Stimulated activated CD8-positive, alpha-beta memory T cell treated with anti-CD3 and anti-CD28 coated beads, Interleukin-7, amount 100 ng/mL, for 4 hours (primary cell): ENCODE data around the gene ZNF598.
"Not testable (repeated sequence)": the region's sequence is repeated elsewhere in the genome, so short reads cannot be mapped to it uniquely, and the experiment has no call there.

ENCODE experiments used
- DNase-seq, 2 donors: peaks; one replicate each; pipeline ENCODE4 v3.0.0-alpha.2; 2020; ENCODE audit warnings: low read depth in 2 of 2

Gene ZNF598

DNA sequence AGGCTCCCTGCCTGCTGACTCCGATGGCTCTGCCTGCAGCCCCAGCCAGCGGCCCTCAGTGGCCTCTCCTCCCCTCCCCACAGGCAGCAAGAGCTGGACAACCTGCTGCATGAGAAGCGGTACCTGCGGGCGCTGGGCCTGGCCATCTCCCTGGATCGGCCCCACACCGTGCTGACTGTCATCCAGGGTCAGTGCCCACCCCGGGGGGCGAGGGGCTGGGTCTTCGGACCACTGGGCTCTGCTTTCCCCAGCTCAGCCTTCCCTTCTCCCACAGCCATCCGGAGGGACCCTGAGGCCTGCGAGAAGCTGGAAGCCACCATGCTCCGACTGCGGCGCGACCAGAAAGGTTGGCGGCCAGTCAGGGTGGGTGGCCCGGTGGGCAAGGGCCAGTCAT, 31.7 kb downstream of the ZNF598 start:
- no peak for DNase-seq

GRCh38 chr16:1976951-1977874, 32.4 kb downstream of the ZNF598 start:
- DNase-seq, result no peak

- no peak for DNase-seq
These were observed 33.5 kb downstream of the ZNF598 start for GRCh38 chr16:1976216-1976520.

GRCh38 chr16:1975432-1976215, 34.0 kb downstream of the ZNF598 start:
- no peak for DNase-seq

DNA sequence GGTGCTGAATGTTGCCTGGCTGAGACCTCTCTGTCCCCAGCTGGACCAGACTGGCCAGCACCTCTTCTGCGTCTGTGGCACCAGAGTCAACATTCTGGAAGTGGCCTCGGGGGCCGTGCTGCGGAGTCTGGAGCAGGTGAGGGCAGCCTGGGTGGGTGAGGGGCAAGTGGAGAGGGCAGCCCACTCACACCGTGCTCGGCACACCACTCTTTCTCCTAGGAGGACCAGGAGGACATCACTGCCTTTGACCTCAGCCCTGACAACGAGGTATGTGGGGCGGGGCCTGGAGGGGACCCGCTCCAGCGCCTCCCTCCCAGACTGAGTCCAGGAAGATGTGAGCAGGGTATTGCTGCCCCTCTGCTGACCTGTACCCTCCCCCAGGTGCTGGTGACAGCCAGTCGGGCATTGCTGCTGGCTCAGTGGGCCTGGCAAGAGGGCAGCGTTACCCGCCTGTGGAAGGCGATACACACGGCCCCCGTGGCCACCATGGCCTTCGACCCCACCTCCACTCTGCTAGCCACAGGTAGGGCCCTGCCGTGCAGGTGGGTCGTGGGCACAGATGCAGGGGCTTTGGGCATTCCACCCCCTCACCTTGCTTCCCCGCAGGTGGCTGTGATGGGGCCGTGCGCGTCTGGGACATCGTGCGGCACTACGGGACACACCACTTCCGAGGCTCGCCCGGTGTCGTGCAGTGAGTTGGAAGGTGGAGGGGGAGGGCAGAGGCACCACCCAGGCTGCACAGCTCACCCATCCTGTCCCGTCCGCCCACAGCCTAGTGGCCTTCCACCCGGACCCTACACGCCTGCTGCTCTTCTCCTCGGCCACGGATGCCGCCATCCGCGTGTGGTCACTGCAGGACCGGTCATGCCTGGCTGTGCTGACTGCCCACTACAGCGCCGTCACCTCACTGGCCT, 35.2 kb downstream of the ZNF598 start:
- no peak for DNase-seq

DNA sequence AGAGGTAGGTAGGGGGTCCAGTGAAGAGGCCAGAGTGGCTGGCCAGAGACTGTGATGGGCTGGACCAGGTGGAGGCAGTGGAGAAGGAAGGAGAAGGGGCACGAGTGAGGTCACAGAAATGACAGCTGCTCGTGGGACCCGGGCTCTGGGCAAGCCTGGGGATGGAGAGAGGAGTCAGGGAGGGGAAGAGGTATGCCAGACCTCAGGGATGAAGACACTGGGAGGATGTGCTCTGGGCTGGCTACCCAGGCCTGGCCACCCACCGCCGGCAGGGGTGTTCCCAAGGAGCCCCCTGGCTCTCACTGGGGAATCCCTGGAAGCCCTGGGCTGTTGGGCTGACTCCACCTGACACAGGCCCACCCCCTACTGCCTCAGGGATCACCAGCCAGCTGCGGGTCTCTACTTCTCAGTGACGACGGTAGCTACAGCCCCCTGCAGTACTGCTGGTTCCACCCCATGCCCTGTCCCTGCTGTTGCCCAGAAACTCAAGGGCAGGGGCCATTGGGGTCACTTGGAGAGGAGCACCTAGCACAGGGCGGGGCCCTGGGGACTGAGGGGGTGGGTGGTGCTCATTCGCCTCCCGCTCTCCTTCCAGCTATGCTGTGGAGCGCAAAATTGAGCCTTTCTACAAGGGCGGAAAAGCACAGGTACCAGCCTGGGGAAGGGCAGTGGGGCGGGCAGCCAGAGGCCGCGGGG, 36.0 kb downstream of the ZNF598 start:
- no peak for DNase-seq

GRCh38 chr16:1972490-1972877, 37.1 kb downstream of the ZNF598 start:
- no peak for DNase-seq

DNA sequence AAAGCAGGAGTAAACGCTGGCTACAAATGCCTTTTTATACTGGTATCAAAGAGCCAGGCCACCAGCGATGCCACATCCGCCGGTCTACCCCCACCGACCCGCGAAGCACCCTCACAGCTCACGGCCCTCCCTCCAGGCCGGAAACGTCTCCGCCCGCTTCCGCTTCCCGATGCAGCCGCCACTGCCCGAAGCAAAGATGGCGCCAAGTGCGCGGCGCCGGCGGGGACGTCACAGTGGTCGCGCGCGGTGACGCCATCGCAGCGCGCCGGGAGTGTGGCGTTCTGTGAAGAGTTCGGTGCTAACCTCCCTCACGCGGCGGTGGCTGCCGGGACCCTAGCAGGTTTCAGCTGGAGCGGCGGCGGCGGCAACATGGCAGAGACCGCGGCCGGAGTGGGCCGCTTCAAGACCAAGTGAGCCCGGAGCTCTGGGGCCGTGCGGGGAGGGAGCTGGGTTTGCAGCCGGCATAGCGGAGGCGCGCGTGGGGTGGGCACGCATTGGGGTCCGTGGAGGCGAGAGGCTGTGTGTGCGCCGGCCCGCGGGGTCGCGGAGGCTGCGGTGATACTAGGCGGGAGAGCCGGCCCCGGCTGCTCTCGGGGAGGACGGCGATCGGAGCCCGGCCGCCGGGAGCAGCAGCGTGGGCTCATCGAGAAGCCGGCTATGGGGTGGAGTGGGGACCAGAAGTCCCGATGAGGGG, 37.7 kb downstream of the ZNF598 start, which contains the start of gene TBL3:
TSS of gene TBL3 (plus strand) at position 258 of the 694 bp plus-strand sequence. CDS start at position 370, 112 bp downstream.
- DNase-seq, result peak; percentile 92 to 97

GRCh38 chr16:1968146-1968953, 41.3 kb downstream of the ZNF598 start:
- no peak for DNase-seq

- DNase-seq, result no peak
These were observed 43.2 kb downstream of the ZNF598 start, which contains the start of gene RNF151 for GRCh38 chr16:1966460-1966859. TSS of gene RNF151 (plus strand) at chr16:1966856. CDS start at chr16:1966882, 26 bp downstream.

GRCh38 chr16:1965396-1966001, 44.1 kb downstream of the ZNF598 start:
- DNase-seq, result no peak

DNA sequence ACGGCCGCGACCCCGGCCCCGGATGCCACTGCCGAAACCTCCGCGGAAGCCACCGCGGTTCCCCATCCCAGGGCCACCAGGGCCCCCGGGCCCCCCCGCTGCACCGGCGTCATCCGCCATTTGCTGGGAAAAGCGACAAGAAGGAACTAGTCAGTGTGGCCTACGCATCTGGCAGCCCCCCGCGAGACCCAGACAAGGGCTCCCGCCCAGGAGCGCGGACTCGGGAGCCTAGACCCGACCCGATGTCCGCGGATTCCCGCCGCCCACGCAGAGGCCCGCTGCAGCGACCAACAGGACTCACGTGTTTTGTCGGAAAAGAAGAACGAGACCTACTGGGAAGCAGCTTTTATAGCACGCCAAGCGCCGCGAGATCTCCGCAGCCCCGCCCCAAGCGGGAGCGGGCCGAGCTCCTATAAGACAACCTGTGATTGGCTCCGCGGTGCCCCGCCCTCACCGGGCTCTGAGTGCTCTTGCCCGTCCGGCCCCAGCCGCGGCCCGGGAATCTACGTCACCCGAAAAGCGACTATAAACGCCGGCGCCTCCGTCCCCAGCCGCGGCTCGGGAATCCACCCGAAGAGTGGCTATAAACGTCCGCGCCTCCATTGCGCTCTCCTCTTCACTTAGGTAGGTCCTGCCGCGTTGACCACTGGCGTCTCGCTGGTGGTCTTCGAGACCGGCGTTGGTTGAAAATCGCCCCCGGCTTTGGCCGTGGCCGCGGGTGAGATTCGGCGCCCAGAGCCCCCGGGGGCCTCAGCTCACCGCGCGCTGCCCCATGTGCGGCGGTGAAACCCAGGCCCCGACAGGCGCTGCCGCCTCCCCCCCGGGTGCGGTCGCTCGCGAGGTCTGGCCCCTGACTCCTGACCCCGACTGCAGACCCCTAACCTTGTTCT, 44.9 kb downstream of the ZNF598 start, which contains the start of gene RPS2:
TSS of gene RPS2 (minus strand) at position 321 of the 890 bp plus-strand sequence. CDS start at position 120, 201 bp downstream.
- DNase-seq, result peak; percentile 95 to 97

- DNase-seq, result peak in 1 of 2 donors; percentile 29
These were observed 45.7 kb downstream of the ZNF598 start for GRCh38 chr16:1963806-1964505.

- not testable (repeated sequence) for DNase-seq
These were observed 47.2 kb downstream of the ZNF598 start for GRCh38 chr16:1962161-1963153.

DNA sequence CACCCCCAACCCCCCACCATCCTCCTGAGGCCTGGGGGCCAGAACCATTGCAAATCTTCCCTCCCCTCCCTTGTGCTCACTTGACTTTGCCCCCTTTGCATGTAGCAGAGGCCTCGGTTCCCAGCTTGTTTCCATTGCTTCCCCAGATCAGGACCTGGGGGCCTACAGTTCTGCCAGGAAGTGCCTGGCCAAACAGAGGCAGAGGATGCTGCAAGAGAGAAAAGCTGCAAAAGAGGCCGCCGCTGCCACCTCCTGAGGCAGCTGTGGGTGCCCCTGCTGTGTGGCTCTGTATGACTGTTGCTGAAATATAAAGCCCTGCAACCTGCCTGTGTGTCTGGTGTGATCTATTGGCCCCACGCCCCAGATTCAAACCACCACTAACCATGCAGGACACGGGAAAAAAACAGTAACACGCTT, 48.0 kb downstream of the ZNF598 start:
- DNase-seq, result no peak
